GM23248 (cell line): ENCODE measurements around the gene AMPH.

Experiments used
- EZH2 ChIP-seq: fragments of 200-600 bp; sonication (generic); IDR thresholded peaks from 2 replicates; pipeline ENCODE4 v1.6.1; 2018; ENCODE audit warnings: antibody characterized with exemption, mild to moderate bottlenecking; ENCODE audit not compliant: insufficient read depth, poor library complexity, severe bottlenecking
- EZH2phosphoT487 ChIP-seq: fragments of 200-600 bp; sonication (generic); IDR thresholded peaks from 2 replicates; pipeline ENCODE4 v1.6.1; 2018; ENCODE audit warnings: antibody characterized with exemption, moderate library complexity, mild to moderate bottlenecking, low read depth; ENCODE audit not compliant: insufficient read depth

- TF ChIP-seq EZH2phosphoT487 = no peak
- no peak for TF ChIP-seq EZH2
These were observed 82.6 kb downstream of the AMPH start for GRCh38 chr7:38548605-38549004.
